ENCODE results near the gene BYSL.

BYSL gene

DNA sequence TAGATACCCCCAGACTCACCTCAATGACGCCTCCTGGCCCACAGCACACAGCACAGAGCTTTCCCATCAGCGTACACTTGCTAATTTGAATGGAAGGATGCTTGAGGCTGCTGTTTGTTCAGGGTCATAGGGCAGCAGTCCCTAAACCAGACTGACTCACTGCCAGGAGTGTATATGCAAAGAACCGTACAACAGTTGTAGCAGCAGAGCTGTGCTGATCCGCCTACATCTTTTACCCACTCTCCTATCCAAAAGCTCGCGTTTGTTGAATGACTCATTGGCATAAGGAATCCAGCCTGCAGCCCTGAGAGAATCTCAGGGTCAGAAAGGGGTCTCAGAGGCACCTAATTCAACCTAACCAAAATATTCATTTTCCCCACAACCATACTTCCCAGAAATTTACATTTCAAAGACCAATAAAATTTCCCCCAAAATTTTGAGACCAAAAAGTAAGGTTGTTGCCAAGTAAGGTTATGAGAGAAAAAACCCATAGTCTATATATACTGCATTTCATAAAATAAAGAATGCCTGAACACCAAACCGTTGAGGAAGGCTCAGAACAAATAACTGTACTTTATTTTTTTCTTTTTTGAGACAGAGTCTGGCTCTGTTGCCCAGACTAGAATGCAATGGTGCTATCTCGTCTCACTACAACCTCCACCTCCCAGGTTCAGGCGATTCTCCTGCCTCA lies 55.6 kb downstream of the BYSL start:
- DNase-seq: no peak
